ENCODE measurements around the gene KIF6.

KIF6 gene

DNA sequence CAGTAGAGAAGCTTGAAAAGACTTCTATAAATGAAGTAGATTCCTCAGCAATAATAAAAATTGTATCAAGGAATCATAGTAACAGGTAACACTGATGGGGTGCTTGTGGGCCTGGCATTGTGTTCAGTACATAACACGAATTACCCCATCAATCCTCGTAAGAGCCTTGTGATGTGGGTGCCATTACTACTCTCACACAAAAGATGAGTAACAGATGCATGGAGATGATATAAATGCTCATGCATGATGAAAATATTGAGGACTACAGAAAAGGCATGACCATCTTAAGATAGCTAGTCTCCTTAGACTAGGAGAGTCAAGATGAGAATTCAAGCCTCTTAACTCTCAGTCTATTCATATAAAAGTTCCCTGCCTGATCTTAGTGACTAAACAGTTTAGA, 158.1 kb downstream of the KIF6 start:
- no peaks in the 10 kb centered on the region for H3K9me3 Mint-ChIP-seq
- no peaks in the 10 kb centered on the region for H3K4me1 Mint-ChIP-seq (ENCODE audit: low read depth)
- H3K4me3 Mint-ChIP-seq: no peak overlapping the region
- no peak overlapping the region for H3K27ac Mint-ChIP-seq
- peaks cover 12% of the 10 kb centered on the region for H3K27me3 Mint-ChIP-seq
- H3K36me3 Mint-ChIP-seq (ENCODE audit: low read depth): no peaks in the 10 kb centered on the region

DNA sequence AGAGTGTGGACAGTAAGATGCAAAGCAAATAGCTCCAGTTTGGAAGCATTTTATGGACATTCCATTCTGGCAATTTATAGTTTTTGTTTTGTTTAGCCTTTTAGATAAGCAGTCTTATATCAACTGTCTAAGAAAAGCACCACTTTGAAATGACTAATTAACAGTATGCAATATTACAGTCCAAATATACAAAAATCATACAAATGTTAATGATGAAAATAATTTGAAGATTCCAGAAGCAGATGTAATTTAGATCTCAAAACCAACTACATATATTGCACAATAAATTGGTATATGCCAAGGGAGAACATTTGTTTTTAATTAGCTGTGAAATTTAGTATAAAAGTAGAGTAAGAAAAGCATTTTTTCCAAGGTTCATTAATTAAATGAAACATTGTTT, 158.8 kb downstream of the KIF6 start:
- no peaks in the 10 kb centered on the region for H3K9me3 Mint-ChIP-seq

DNA sequence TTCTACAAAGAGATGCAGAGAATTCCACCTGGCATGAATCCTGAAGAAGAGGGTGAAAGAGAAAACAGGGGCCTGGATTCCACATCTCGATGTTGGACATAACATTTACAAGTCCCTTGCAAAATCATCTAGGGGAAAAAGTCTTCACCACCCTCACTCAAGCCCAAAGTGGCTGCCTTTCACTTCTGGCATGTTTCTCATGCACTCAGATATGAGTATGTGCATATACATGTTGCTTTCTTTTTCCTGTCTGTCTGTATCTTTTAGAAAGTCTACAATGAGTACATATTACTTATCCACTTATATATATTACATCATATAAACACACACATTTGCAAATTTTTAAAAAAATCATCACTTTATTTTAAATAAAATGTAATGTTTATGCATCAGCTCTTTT, 159.3 kb downstream of the KIF6 start:
- no peaks in the 10 kb centered on the region for H3K36me3 Mint-ChIP-seq (ENCODE audit: low read depth)
- H3K27me3 Mint-ChIP-seq: peaks cover 8% of the 10 kb centered on the region
- H3K27ac Mint-ChIP-seq: no peak overlapping the region
- no peaks in the 10 kb centered on the region for H3K9me3 Mint-ChIP-seq
- no peak overlapping the region for H3K4me3 Mint-ChIP-seq
- no peaks in the 10 kb centered on the region for H3K4me1 Mint-ChIP-seq (ENCODE audit: low read depth)

More for the DNA sequence above, 158.8 kb downstream of the KIF6 start:
- Mint-ChIP-seq H3K27me3 (peaks cover 12% of the 10 kb centered on the region), H3K4me1 (ENCODE audit: low read depth) (no peaks in the 10 kb centered on the region), H3K27ac (no peak overlapping the region), H3K4me3 (no peak overlapping the region), H3K36me3 (ENCODE audit: low read depth) (no peaks in the 10 kb centered on the region)

DNA sequence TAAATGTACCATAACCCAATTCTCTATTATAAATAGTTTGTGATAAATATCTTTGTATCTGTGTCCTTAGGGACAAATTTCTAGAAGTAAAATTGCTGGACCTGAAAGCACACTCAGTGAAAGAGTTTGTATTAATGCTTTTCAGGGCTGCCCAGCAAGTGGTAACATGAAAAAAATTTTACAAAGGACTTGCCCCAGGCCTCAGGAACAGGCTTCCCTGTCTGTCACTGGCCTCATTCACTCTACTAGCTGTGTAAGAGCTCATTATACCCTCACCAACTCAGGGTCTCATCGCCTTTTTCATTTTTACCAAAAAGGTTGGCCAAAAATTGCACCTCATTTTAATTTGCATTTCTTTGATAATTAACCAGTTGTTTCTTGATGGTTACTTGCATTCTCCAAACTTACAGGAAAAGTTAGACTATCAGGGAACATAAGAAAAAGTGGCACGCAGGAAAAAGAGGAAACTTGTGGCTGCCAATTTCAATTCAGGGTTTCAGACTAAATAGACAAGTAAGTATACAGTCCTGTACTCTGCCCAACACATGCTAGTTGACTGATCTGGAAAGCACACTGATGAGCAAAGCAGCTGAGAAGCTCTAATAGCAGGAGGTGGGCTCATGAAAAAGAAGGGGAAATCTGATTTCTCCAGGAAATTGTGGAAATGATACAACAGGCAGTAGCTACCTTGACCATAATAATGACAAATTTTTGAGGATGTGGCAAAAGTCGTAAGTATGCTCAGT, 161.5 kb downstream of the KIF6 start:
- Mint-ChIP-seq H3K27ac (no peak overlapping the region), H3K36me3 (ENCODE audit: low read depth) (no peaks in the 10 kb centered on the region), H3K4me3 (no peak overlapping the region), H3K9me3 (no peaks in the 10 kb centered on the region), H3K4me1 (ENCODE audit: low read depth) (no peaks in the 10 kb centered on the region), H3K27me3 (peaks cover 4% of the 10 kb centered on the region)

DNA sequence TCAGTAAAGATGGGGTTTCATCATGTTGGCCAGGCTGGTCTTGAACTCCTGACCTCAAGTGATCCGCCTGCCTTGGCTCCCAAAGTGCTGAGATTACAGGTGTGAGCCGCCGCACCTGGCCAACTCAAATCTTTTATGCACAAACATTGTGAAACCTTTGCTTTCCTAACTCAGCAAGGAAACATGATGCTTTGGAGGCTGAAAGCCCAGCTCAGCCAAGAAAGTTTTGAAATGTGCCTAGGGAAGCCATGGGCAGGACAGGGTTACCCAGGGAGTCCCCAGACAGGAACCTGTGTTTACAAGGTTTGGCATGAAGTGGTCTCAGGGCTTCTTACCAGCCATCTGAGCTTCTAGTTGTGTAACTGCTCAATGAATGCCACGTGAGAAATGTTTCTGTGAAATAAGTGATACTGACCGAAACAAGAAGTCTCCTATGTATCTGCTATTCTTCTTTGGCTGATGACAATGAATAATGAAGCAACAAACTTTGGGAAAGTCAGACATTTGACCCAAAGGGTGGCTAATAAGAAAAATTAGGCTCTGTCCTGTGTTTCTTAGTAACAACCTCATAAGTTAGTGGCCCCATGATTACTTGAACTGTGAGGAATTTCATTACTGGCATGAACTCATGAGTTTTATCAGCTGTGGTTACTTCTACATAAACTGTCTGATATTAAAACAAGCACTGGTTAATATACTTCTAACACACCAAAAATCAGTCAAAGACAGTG, 163.5 kb downstream of the KIF6 start:
- no peak overlapping the region for H3K27ac Mint-ChIP-seq
- no peaks in the 10 kb centered on the region for H3K4me1 Mint-ChIP-seq (ENCODE audit: low read depth)
- no peak overlapping the region for H3K4me3 Mint-ChIP-seq
- H3K9me3 Mint-ChIP-seq: no peaks in the 10 kb centered on the region
- H3K27me3 Mint-ChIP-seq: peaks cover 4% of the 10 kb centered on the region
- no peaks in the 10 kb centered on the region for H3K36me3 Mint-ChIP-seq (ENCODE audit: low read depth)

DNA sequence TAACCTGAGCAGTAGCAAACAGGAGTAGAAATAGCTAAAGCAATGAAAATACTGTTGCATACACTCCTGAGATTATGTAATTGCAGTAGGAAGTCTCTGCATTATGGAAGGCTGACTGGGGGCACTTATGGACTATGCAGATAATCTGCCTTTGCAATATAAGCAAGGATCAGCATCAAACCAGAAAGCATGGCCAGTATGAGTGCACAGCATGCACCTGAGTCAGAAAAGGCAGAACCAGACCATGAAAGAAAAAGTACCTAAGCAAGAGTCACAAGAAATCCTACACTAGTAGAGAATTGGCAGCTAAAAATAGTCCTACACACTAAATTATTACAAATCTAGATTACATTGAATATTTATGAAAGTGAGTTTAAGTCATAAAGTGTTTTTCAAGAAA, 164.3 kb downstream of the KIF6 start:
- no peaks in the 10 kb centered on the region for H3K9me3 Mint-ChIP-seq
- no peak overlapping the region for H3K27ac Mint-ChIP-seq
- no peaks in the 10 kb centered on the region for H3K36me3 Mint-ChIP-seq (ENCODE audit: low read depth)
- no peaks in the 10 kb centered on the region for H3K4me1 Mint-ChIP-seq (ENCODE audit: low read depth)
- H3K4me3 Mint-ChIP-seq: no peak overlapping the region
- H3K27me3 Mint-ChIP-seq: peaks cover 7% of the 10 kb centered on the region

DNA sequence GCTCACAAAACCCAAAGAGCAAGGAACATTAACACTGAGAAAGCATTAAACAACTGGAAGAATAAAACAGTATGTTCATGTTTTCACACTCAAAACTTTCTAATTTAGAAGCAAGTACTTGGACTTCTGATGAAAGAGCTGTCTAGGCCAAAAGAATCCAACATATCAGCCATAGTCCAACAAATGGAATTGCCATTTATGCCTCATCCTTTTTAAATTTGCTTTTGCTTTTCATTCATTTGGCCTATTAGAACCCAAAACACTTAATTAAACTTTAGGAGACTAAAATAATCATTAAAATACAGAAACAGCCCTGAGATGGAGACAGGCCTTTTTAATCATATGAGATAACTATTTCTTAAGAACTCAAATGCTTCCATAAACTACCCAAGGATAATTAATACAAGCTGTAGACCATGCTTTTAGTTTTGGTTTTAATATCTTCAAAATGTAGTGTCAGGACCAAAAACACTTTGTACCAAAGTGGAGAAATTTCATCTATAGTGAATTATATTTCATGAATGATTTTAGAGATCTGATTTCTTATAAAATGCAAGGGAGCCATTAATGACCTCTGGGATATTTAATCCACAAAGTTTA, 166.5 kb downstream of the KIF6 start:
- no peak overlapping the region for H3K4me3 Mint-ChIP-seq
- H3K27ac Mint-ChIP-seq: no peak overlapping the region
- no peaks in the 10 kb centered on the region for H3K4me1 Mint-ChIP-seq (ENCODE audit: low read depth)
- H3K36me3 Mint-ChIP-seq (ENCODE audit: low read depth): no peaks in the 10 kb centered on the region
- no peaks in the 10 kb centered on the region for H3K9me3 Mint-ChIP-seq
- peaks cover 7% of the 10 kb centered on the region for H3K27me3 Mint-ChIP-seq

DNA sequence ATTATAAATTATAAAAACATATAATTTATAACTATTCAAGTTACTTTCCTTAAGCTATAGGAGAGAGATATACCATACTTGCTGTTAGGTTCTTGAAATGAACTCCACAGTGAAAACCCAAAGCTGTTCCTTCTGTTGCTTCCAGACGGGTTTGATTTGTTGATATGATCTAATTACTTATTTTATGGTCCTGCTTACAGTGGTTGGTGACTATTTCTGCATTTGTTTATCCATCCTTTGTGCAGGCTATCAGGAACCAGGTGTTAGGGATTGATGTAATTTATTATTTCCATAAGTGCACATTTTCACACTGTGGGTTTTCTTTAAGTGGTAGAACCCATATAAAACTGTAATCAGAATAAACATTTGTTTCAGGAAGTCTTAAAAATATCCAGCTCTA, 167.1 kb downstream of the KIF6 start:
- Mint-ChIP-seq H3K36me3 (ENCODE audit: low read depth) (no peaks in the 10 kb centered on the region), H3K9me3 (no peaks in the 10 kb centered on the region), H3K27ac (no peak overlapping the region), H3K4me1 (ENCODE audit: low read depth) (no peaks in the 10 kb centered on the region), H3K27me3 (peaks cover 7% of the 10 kb centered on the region), H3K4me3 (no peak overlapping the region)

DNA sequence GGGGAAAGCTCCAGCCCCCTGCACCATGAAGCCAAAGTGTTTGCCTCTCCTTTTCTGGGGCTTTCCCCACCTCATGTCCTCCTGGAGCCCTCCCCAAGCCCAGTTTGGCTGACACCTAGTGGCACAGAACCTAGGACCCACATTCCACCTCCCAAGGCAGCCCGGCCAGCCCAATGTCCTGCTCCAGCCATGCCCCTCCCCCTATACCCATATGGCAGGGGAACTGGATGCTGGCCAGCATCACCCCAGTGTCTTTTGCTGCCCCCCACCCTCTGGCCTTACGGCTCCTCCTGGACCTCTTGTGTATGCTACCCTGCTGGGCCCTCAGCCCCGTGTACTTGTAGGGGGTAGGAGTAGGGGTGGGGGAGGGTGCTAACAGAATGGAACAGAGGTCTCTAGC, 170.1 kb downstream of the KIF6 start:
- H3K27ac Mint-ChIP-seq: no peak overlapping the region
- no peaks in the 10 kb centered on the region for H3K9me3 Mint-ChIP-seq
- no peaks in the 10 kb centered on the region for H3K4me1 Mint-ChIP-seq (ENCODE audit: low read depth)
- no peak overlapping the region for H3K4me3 Mint-ChIP-seq
- peaks cover 9% of the 10 kb centered on the region for H3K27me3 Mint-ChIP-seq
- no peaks in the 10 kb centered on the region for H3K36me3 Mint-ChIP-seq (ENCODE audit: low read depth)

DNA sequence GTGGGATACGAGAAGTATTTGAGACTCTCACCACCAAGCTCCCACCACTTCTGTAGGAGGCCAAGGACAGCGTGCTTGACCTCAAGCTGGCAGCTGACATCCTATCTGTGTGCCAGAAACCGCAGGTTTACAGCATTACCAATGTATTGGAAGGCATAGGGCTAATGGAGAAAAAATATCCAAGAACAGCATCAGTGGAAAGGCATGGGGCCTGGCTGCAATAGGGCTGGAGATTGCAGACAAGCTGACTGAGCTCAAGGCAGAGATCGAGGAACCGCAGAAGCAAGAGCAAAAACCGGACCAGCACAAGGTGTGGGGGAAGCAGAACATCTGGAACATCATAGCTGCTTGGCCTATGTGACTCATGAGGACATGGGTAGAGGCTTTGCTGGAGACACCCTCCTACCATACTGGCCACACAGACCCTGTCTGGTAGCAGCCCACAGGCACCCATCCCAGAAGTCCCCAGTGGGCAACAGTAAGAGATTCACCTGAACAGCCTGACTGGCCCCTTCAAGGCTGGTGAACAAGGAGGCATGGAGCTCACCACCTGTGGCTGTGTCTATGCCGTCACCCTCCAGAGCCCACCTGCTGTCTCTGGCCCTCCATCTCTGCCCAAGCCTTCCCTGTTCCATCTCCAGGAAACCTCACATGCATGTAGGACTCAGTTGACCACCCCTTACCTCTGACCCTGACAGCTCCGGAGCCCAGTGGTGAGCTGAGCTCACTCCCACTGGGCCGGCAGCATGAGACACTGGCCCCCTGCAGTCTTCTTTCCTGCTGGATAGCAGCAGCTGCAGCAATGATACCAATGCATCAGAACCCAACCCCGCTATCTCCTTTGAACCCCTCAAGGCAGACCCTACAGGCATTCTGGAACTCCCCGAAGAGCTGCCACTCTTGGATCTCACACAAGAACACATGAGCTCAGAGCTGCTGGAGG, 171.1 kb downstream of the KIF6 start:
- Mint-ChIP-seq H3K4me3 (no peak overlapping the region), H3K27ac (no peak overlapping the region), H3K4me1 (ENCODE audit: low read depth) (no peaks in the 10 kb centered on the region), H3K36me3 (ENCODE audit: low read depth) (no peaks in the 10 kb centered on the region), H3K27me3 (peaks cover 17% of the 10 kb centered on the region), H3K9me3 (no peaks in the 10 kb centered on the region)

DNA sequence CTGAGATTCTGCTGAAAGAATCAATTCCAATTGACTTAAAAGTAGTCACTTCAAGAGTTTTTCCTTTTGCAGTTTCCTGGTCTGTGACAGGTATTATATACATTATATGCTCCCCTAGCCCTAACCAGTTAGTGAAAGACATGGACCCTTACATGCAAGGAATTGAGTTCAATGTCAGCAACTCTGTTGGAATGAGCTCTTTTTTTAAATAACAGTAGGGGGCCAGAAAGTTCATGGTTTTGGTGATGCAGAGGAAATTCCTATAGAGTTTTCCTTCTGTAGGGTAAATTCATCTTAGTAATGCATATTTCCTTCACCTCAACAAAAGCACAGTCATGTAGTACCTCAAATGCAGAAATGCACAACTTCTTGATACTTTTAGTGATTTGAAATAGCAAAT, 172.2 kb downstream of the KIF6 start:
- Mint-ChIP-seq H3K4me3 (no peak overlapping the region), H3K9me3 (no peaks in the 10 kb centered on the region), H3K4me1 (ENCODE audit: low read depth) (no peaks in the 10 kb centered on the region), H3K27ac (no peak overlapping the region), H3K36me3 (ENCODE audit: low read depth) (no peaks in the 10 kb centered on the region), H3K27me3 (peaks cover 18% of the 10 kb centered on the region)

DNA sequence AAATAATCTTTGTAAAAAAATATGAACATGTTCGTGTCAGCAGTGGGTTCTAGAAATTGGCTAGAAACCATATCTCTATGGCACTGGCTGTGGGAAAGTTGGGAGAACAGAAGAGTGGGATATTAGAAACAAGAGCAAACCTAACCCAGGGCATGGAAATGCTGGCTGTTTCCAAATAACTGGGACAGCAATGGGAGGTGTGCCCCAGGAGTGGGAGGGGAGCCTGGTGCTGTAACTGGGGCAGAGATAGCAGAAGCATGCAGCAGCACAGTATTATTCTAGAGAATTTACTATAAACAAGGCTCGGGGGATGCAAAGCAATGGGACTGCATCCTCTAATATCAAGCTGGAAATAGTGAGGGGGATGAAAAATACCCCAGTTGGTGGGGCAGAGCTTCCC, 175.0 kb downstream of the KIF6 start:
- Mint-ChIP-seq H3K4me3 (no peak overlapping the region), H3K36me3 (ENCODE audit: low read depth) (no peaks in the 10 kb centered on the region), H3K9me3 (no peaks in the 10 kb centered on the region), H3K27me3 (peaks cover 28% of the 10 kb centered on the region), H3K4me1 (ENCODE audit: low read depth) (no peaks in the 10 kb centered on the region), H3K27ac (no peak overlapping the region)

DNA sequence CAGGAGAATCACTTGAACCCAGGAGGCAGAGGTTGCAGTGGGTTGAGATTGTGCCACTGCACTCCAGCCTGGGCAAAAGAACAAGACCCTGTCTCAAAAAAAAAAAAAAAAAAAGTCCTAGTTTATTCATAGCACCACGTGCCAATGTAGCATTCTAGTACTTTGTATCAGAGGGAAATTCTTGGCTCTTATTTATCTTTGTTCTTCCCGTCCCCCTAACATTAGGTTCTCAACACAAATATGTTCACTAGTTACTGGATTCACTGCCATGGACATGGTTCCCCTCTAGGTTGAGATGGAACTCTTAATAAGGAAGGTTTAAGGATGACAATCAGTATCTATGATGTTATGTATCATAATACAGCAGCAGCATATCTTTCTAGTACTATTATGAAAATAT, 178.5 kb downstream of the KIF6 start:
- no peak overlapping the region for H3K27ac Mint-ChIP-seq
- no peaks in the 10 kb centered on the region for H3K4me1 Mint-ChIP-seq (ENCODE audit: low read depth)
- peaks cover 28% of the 10 kb centered on the region for H3K27me3 Mint-ChIP-seq
- H3K36me3 Mint-ChIP-seq (ENCODE audit: low read depth): no peaks in the 10 kb centered on the region
- no peaks in the 10 kb centered on the region for H3K9me3 Mint-ChIP-seq
- H3K4me3 Mint-ChIP-seq: no peak overlapping the region

DNA sequence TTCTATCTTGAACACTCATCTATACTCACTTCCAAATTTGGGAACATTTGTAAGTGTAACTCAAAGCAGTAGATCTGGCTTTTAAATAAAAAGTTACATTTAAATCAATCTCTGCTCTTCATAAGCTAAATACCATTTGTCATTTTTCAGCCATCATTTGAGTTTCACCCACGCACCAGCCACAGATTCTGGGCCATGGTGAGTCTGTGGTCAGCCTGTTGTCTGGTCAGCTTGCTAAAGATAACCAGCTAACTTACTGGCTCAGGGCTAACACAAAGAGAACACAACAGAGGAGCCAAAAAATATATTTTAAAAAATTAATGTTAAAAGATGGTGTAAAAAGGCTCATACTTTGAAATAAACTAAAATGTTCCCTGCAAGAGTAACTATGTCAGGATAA, 181.3 kb downstream of the KIF6 start:
- Mint-ChIP-seq H3K27me3 (peaks cover 19% of the 10 kb centered on the region), H3K4me3 (no peak overlapping the region), H3K4me1 (ENCODE audit: low read depth) (no peaks in the 10 kb centered on the region), H3K36me3 (ENCODE audit: low read depth) (no peaks in the 10 kb centered on the region), H3K9me3 (no peaks in the 10 kb centered on the region), H3K27ac (no peak overlapping the region)

DNA sequence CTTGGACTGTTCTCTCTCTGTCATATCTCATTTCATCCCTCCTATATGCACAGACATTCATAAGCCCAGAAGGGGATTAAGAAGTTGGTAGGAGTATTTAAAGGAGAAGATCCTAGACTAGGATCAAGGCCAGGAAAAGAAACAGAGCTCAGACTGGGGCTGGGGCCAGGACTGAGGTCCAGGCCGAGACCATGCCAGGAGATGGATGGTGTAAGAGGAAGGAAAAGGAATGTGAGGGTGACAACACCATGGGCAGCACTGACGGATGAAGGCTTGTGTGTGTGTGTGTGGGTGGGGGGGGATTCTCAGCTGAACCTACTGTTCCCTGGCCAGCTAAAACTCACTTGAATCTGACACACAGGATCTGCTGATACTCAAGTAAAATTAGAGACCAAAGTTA, 182.1 kb downstream of the KIF6 start:
- Mint-ChIP-seq H3K4me3 (no peak overlapping the region), H3K36me3 (ENCODE audit: low read depth) (no peaks in the 10 kb centered on the region), H3K27me3 (peaks cover 19% of the 10 kb centered on the region), H3K27ac (no peak overlapping the region), H3K9me3 (no peaks in the 10 kb centered on the region), H3K4me1 (ENCODE audit: low read depth) (no peaks in the 10 kb centered on the region)
